T-helper 22 cell (primary cell): Measurements from ENCODE around the gene SCPEP1.

ENCODE experiments used
- DNase-seq: peaks from one replicate; pipeline ENCODE4 v3.0.0-alpha.2; 2020; ENCODE audit warnings: low read depth

Gene SCPEP1

GRCh38 chr17:57001541-57001940, 23.6 kb downstream of the SCPEP1 start:
- no peak for DNase-seq

- no peak for DNase-seq
Observed at GRCh38 chr17:57002904-57003303, 25.0 kb downstream of the SCPEP1 start.

DNA sequence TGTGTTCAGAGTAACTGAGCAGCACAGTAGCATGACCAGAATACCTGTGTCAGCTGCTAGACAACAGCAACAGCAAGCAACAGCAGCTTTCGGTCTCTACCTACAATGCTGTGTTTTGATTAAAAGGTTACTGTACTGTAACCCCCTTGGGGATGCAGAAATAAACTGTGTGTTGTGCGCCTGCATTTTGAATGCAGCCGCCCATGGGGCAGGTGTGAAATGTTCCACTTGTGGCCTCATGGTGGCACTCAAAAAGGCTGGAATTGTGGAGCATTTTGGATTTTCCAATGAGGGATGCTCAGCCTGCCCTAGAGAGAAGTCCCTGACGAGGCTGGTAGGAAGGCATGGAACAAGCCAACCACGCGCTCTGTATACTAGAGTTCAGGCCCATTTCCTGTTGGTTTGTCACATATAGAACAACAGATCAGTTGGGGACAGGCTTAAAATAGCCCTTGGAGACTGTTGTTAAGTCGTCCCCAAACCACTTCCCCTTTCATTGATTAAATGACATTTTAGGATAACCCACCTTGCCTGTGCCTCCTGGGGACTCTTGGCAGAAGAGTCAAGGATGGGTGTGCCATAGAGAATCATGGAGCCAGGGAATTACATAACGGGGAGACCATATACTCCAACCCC, 27.1 kb downstream of the SCPEP1 start:
- DNase-seq, result no peak

DNA sequence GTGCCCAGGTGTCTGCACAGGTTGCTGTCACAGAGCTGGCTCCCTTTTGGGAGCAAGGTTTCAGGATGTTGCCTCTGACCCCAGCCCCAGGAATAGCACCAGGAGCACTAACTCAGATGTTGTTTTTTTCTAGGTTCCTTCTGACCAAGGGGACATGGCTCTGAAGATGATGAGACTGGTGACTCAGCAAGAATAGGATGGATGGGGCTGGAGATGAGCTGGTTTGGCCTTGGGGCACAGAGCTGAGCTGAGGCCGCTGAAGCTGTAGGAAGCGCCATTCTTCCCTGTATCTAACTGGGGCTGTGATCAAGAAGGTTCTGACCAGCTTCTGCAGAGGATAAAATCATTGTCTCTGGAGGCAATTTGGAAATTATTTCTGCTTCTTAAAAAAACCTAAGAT, 28.1 kb downstream of the SCPEP1 start:
- DNase-seq, result no peak

DNA sequence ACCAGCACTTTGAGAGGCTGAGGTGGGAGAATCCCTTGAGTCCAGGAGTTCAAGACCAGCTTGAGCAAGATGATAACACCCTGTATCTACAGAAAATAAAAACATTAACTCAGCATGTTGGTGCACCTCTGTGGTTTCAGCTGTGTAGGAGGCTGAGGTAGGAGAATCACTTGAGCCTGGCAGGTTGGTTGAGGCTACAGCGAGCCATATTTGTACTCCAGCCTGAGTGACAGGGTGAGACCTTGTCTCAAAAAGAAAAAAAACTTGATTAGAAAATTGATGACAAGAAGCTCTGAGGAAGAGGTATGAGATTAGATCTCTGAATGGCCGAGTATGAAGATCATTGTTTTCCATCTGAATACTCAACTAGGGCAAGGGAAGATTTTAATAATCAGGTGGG, 31.0 kb downstream of the SCPEP1 start:
- no peak for DNase-seq

GRCh38 chr17:57009737-57010445, 32.0 kb downstream of the SCPEP1 start:
- DNase-seq, result no peak

- no peak for DNase-seq
Observed at GRCh38 chr17:57010487-57010886, 32.6 kb downstream of the SCPEP1 start.

GRCh38 chr17:57011491-57012015, 33.6 kb downstream of the SCPEP1 start:
- no peak for DNase-seq

DNA sequence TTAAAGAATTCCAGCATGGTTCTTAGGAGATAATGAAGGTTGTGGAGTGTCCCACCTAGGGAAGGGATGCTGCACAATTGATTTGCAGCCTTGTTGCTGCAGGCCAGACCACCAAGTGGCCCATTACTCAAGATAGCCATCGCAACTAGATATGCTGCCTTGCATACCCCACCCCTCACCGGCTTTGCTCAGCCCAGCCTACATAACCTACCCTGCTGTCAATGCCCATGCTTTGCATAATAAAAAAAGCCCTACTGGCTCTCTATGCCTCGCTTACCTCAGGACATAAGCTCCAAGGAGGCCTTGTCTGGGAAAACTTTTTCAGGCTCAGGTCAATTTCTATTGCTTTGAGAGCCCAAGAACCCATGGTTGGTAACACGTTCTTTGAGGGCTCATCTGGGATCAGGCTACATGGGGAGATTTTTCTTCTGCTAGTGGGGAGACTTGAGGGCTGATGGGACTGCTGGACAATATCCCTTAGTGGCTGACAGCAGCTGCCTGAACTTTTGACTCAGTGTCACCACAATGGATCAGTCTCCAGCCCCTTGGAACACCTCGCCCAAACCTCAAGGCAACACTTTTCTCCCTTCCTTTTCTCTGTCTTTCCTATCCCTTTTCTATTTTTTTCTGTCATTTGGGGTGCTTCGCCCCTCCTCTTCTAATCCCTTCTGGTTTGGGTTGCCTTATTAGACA, 38.3 kb downstream of the SCPEP1 start:
- DNase-seq, result no peak

GRCh38 chr17:57016764-57017116, 38.8 kb downstream of the SCPEP1 start:
- no peak for DNase-seq

- no peak for DNase-seq
Observed at GRCh38 chr17:57017625-57018024, 39.7 kb downstream of the SCPEP1 start.

- no peak for DNase-seq
Observed at GRCh38 chr17:57020208-57020607, 42.3 kb downstream of the SCPEP1 start.

GRCh38 chr17:57021226-57021940, 43.5 kb downstream of the SCPEP1 start:
- no peak for DNase-seq

DNA sequence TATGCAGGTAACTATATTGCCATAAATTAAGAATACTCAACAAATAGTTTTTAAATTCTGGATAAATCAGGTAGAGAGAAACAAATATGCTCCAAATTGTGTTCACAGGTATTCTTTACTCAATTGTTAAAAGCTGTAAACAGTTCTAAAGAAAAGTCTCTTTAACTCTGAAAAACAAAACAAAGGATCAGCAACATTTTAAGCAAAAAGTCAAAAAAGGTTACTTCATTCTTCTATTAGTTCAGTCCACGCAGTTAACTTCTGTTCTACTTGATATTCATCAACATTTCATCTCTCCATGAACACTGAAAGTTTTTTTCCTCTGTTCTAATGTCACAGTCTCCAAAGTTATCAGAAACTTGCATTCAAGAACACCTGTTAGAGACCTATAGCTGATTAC, 47.9 kb downstream of the SCPEP1 start:
- no peak for DNase-seq

- no peak for DNase-seq
Observed at GRCh38 chr17:57027852-57028251, 49.9 kb downstream of the SCPEP1 start.

- no peak for DNase-seq
Observed at GRCh38 chr17:57032343-57032742, 54.4 kb downstream of the SCPEP1 start.

DNA sequence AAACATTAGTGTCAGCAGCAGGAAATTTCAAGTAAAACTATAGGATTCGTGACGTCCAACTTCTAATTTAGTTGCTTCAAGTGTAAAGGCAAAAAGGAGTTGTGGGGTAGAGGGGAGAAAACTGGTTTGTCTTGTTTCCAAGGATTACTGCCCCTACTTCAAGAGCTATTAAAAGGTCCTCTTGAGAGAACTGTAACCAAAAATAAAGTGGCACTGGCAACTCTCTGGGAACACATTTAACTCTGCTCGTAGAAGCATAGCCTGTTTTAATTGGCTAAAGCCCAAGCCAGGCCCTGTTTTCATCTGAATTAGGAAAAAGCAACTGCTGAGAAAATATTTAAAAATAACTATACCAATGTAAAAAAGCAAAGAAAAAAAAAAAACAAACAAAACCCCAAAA, 55.4 kb downstream of the SCPEP1 start:
- no peak for DNase-seq

- DNase-seq, result no peak
Observed at GRCh38 chr17:57034807-57035754, 57.1 kb downstream of the SCPEP1 start.

DNA sequence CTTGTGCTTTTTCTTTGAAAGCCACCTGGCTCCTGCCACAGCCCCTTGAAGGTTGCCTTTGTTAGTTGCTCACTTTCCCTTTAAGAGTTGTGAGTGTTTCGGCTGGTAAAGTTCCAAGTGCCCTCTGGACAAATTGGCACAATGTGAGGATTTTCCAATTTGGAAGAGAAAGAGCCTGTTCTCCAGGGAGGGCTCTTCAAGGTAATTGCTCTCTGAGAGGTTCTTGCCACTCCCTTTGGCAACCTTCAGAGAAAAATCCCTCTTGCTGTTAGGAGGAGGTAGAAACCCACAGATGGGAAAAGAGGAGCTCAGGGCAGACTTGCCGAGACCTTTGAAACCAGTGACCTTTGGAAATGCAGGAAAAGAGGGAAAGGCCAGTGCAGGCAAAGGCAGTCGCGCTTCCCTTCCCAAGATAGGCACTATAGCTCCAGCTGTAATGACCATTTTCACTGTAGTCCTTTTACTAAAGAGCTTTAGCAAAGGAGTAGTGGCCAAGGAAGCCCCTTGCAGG, 58.1 kb downstream of the SCPEP1 start:
- DNase-seq, result no peak

GRCh38 chr17:57037411-57037810, 59.5 kb downstream of the SCPEP1 start:
- DNase-seq, result no peak

- DNase-seq, result no peak
Observed at GRCh38 chr17:57038486-57038885, 60.6 kb downstream of the SCPEP1 start.
